Right lobe of liver (tissue), 4 donors: ENCODE data around the gene GALNT17.

Experiments
- POLR2A ChIP-seq: fragments of 450-650 bp; IDR thresholded peaks from one replicate; pipeline ENCODE4 v1.6.1; 2017; ENCODE audit warnings: antibody characterized with exemption, mild to moderate bottlenecking
- TF ChIP-seq, protein P1 (sequence below), 4 donors: fragments of 200-600 bp in 3 of 4; fragments of 450-650 bp in 1 of 4; IDR thresholded peaks; one replicate each; pipeline versions ENCODE4 v1.5.1 to v1.8.0; 2016 to 2022; ENCODE audit warnings: antibody characterized with exemption in 4 of 4, mild to moderate bottlenecking in 2 of 4
- donor health status: DM: no; HTN: no; CAD: no.
- donor health status: DM: no; HTN: no; CAD: no.
- donor health status: DM: no; HTN: yes; CAD: no.

GRCh38 chr7:71285571-71286145 lies 153.7 kb downstream of the GALNT17 start:
- TF ChIP-seq POLR2A: no peak
- TF ChIP-seq, protein P1, sequence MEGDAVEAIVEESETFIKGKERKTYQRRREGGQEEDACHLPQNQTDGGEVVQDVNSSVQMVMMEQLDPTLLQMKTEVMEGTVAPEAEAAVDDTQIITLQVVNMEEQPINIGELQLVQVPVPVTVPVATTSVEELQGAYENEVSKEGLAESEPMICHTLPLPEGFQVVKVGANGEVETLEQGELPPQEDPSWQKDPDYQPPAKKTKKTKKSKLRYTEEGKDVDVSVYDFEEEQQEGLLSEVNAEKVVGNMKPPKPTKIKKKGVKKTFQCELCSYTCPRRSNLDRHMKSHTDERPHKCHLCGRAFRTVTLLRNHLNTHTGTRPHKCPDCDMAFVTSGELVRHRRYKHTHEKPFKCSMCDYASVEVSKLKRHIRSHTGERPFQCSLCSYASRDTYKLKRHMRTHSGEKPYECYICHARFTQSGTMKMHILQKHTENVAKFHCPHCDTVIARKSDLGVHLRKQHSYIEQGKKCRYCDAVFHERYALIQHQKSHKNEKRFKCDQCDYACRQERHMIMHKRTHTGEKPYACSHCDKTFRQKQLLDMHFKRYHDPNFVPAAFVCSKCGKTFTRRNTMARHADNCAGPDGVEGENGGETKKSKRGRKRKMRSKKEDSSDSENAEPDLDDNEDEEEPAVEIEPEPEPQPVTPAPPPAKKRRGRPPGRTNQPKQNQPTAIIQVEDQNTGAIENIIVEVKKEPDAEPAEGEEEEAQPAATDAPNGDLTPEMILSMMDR (IDR thresholded peaks at IDR 0.05): no peak
